Fibroblast of lung (primary cell): ENCODE measurements around the gene HOXD4.
A peak's percentile ranks its signal among the peaks of the same experiment; 100 is the strongest.

Experiments
- EZH2 ChIP-seq: IDR thresholded peaks from 2 replicates; pipeline ENCODE4 v1.5.1; 2012; ENCODE audit warnings: low read length, control low read depth, mild to moderate bottlenecking; ENCODE audit errors: missing control alignments
- TF ChIP-seq, protein P1 (sequence below), 2 donors: IDR thresholded peaks in 1 of 2; conservative IDR thresholded peaks in 1 of 2; 1 replicate in 1 of 2; 2 replicates in 1 of 2; pipeline ENCODE4 v1.5.1; 2011 to 2012; ENCODE audit warnings: low read length in 2 of 2, control low read depth in 1 of 2, inconsistent platforms in 1 of 2, low read depth in 1 of 2, mild to moderate bottlenecking in 1 of 2

- TF ChIP-seq, protein P1, sequence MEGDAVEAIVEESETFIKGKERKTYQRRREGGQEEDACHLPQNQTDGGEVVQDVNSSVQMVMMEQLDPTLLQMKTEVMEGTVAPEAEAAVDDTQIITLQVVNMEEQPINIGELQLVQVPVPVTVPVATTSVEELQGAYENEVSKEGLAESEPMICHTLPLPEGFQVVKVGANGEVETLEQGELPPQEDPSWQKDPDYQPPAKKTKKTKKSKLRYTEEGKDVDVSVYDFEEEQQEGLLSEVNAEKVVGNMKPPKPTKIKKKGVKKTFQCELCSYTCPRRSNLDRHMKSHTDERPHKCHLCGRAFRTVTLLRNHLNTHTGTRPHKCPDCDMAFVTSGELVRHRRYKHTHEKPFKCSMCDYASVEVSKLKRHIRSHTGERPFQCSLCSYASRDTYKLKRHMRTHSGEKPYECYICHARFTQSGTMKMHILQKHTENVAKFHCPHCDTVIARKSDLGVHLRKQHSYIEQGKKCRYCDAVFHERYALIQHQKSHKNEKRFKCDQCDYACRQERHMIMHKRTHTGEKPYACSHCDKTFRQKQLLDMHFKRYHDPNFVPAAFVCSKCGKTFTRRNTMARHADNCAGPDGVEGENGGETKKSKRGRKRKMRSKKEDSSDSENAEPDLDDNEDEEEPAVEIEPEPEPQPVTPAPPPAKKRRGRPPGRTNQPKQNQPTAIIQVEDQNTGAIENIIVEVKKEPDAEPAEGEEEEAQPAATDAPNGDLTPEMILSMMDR (conservative IDR thresholded peaks at IDR 0.05 in 1 of 2, IDR thresholded peaks at IDR 0.05 in 1 of 2; ENCODE audit: low read depth in 1 of 2, low read length in 2 of 2) = no peak
- TF ChIP-seq EZH2 = peak; percentile 48
Observed at GRCh38 chr2:176173567-176174381, 22.4 kb downstream of the HOXD4 start.
